HepG2 (cell line): ENCODE results near the gene USP19. TPM values are rescaled to one million over a fixed set of nuclear protein-coding genes. Genes with fewer than 3 reads are reported as not detected.

ENCODE experiments used
- FOXP4 ChIP-seq: sonication (generic); formaldehyde crosslinking; IDR thresholded peaks from 2 replicates; pipeline ENCODE4 v1.4.0; 2020; ENCODE audit warnings: missing genetic modification reagents
- GLMP ChIP-seq: sonication (generic); formaldehyde crosslinking; IDR thresholded peaks from 2 replicates; pipeline ENCODE4 v1.9.0; 2021; ENCODE audit warnings: missing genetic modification reagents, mild to moderate bottlenecking, borderline replicate concordance
- GMEB2 ChIP-seq: IDR thresholded peaks from 2 replicates; pipeline ENCODE4 v1.6.1; 2016; ENCODE audit warnings: missing biosample characterization, missing genetic modification reagents, low read depth
- HMGA1 ChIP-seq: sonication (generic); formaldehyde crosslinking; conservative IDR thresholded peaks from 2 replicates; pipeline ENCODE4 v1.4.0; 2020; ENCODE audit warnings: missing genetic modification reagents
- JUND ChIP-seq: sonication (generic); formaldehyde crosslinking; IDR thresholded peaks from 2 replicates; pipeline ENCODE4 v1.8.0; 2022; ENCODE audit warnings: mild to moderate bottlenecking, missing genetic modification reagents
- MED13 ChIP-seq: sonication (generic); formaldehyde crosslinking; IDR thresholded peaks from 2 replicates; pipeline ENCODE4 v1.5.0; 2020; ENCODE audit warnings: missing genetic modification reagents
- NR2F2 ChIP-seq: IDR thresholded peaks from 2 replicates; pipeline ENCODE4 v1.6.1; 2012; ENCODE audit warnings: low read depth, inconsistent platforms, borderline replicate concordance
- ZNF142 ChIP-seq: sonication (generic); formaldehyde crosslinking; IDR thresholded peaks from 2 replicates; pipeline ENCODE4 v1.4.0; 2020; ENCODE audit warnings: missing genetic modification reagents
- ZNF276 ChIP-seq: sonication (generic); formaldehyde crosslinking; IDR thresholded peaks from 2 replicates; pipeline ENCODE4 v1.4.0; 2020; ENCODE audit warnings: mild to moderate bottlenecking, low read depth, missing genetic modification reagents
- ZNF503 ChIP-seq: sonication (generic); formaldehyde crosslinking; IDR thresholded peaks from 2 replicates; pipeline ENCODE4 v1.4.0; 2020; ENCODE audit warnings: missing genetic modification reagents
- ZNF775 ChIP-seq: sonication (generic); formaldehyde crosslinking; IDR thresholded peaks from 2 replicates; pipeline ENCODE4 v1.4.0; 2020; ENCODE audit warnings: missing genetic modification reagents, mild to moderate bottlenecking, moderate library complexity, borderline replicate concordance
- polyA plus RNA-seq, 8 experiments: library from polyadenylated mRNA; depleted of rRNA in 3 of 8; stranded (reverse) in 7 of 8; unstranded in 1 of 8; fragments of >200 nt; fragmentation: Illumina TruSeq in 4 of 8; extraction: Trizol in 4 of 8; gene quantifications; 2 replicates each; pipeline versions ENCODE4 v1.2.1 to v1.2.3, GENCODE V29; 2011 to 2016; ENCODE audit warnings: low read depth in 4 of 8, missing spikeins in 1 of 8, mixed read lengths in 1 of 8; ENCODE audit not compliant: insufficient read depth in 1 of 8
- total RNA-seq, 5 experiments: library from RNA; depleted of rRNA; stranded (reverse); fragments of >200 nt; fragmentation: Illumina TruSeq; extraction: Trizol; gene quantifications; 2 replicates each; pipeline ENCODE4 v1.2.3, GENCODE V29; 2016; ENCODE audit warnings: low read depth in 1 of 5

USP19 gene
- total and polyA plus RNA-seq, 2 of the 13 experiments (the other 11 are each of a cell fraction or from before 2014, with no cell fraction given), result 28.3 to 31.7 TPM

- TF ChIP-seq GMEB2 (CRISPR knock-in tag) (0 out of 2 replicates have a peak, but pooled peaks have one; percentile 45), FOXP4 (peak; percentile 64), GLMP (CRISPR knock-in tag) (no peak), JUND (CRISPR knock-in tag) (no peak), ZNF276 (CRISPR knock-in tag) (peak; percentile 85; the same call in 1 of the 2 replicates), NR2F2 (peak; percentile 24; the same call in 1 of the 2 replicates), ZNF775 (CRISPR knock-in tag) (no peak), HMGA1 (CRISPR knock-in tag) (no peak), ZNF142 (0 out of 2 replicates have a peak, but pooled peaks have one; percentile 53), ZNF503 (no peak), MED13 (peak; percentile 72; the same call in 1 of the 2 replicates)
Measured at GRCh38 chr3:49120438-49121131, at the start of gene USP19 (continued).
